Dendritic cell treated with granulocyte-macrophage colony-stimulating factor and Interleukin-4, amounts not matched to agents 40 ng/mL and 50 ng/mL, for 4 days (primary cell): ENCODE measurements around the gene ULK3.

Experiments used
- H3K27ac Mint-ChIP-seq: one replicate; pipeline ENCODE4 v1.8.0; 2022; ENCODE audit warnings: mild to moderate bottlenecking, mixed read lengths
- H3K27me3 Mint-ChIP-seq: one replicate; pipeline ENCODE4 v1.8.0; 2022; ENCODE audit warnings: mild to moderate bottlenecking, mixed read lengths
- H3K36me3 Mint-ChIP-seq: one replicate; pipeline ENCODE4 v1.8.0; 2022; ENCODE audit warnings: low read depth, mixed read lengths
- H3K4me1 Mint-ChIP-seq: one replicate; pipeline ENCODE4 v1.8.0; 2022; ENCODE audit warnings: low read depth, mixed read lengths
- H3K4me3 Mint-ChIP-seq: one replicate; pipeline ENCODE4 v1.8.0; 2022; ENCODE audit warnings: mild to moderate bottlenecking, moderate library complexity, mixed read lengths
- H3K9me3 Mint-ChIP-seq: one replicate; pipeline ENCODE4 v1.8.0; 2022; ENCODE audit warnings: mixed read lengths
- intact Hi-C: fragments of 100-400 bp; cut with micrococcal nuclease; formaldehyde crosslinking; loops from one replicate; pipeline ENCODE4 v1.15.0; 2022

The ULK3 gene

DNA sequence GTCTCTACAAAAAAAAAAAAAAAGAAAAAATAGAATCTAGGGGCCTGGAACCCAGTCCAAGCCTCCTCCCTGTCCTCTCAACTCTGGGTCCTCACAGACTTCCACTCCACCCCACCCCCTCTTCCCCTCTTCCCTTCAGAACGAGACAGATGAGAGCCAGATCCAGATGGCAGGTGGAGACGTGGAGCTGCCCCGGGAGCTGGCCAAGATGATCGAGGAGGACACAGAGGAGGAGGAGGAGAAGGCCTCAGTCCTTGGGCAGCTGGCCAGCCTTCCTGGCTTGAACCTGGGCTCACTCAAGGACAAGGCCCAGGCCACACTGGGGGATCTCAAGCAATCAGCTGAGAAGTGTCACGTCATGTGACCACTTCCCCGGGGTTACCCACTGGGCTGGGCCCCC is 13.0 kb downstream of the ULK3 start:
- intact Hi-C loops = no loop called here
- Mint-ChIP-seq H3K27me3 (peaks cover 40% of the 10 kb centered on the region), H3K4me3 (no peak overlapping the region), H3K4me1 (peaks cover 21% of the 10 kb centered on the region), H3K36me3 (peaks cover 2% of the 10 kb centered on the region), H3K9me3 (no peaks in the 10 kb centered on the region), H3K27ac (no peak overlapping the region)

DNA sequence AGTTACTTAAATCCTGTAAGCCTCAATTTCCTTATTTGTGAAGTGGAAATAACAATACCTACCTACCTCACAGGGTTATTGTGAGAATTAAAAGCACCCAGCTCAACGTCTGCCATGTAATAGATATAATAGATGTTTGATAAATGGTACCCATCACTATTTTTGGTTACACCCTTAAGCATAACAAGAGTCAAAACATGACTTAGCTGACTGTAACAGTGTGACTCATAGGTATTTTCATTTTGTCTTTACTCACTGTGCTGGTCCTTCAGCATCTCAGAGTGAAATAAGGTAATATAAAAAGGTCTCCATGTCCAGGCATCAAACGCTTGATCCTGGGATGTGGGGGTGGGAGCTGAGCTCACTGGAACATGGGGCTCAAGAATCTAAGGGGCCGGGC is 13.5 kb downstream of the ULK3 start:
- H3K9me3 Mint-ChIP-seq = no peaks in the 10 kb centered on the region
- intact Hi-C loops = no loop called here
- H3K27ac Mint-ChIP-seq = no peak overlapping the region
- no peaks in the 10 kb centered on the region for H3K36me3 Mint-ChIP-seq
- H3K27me3 Mint-ChIP-seq = peaks cover 45% of the 10 kb centered on the region
- peaks cover 19% of the 10 kb centered on the region for H3K4me1 Mint-ChIP-seq
- H3K4me3 Mint-ChIP-seq = no peak overlapping the region

DNA sequence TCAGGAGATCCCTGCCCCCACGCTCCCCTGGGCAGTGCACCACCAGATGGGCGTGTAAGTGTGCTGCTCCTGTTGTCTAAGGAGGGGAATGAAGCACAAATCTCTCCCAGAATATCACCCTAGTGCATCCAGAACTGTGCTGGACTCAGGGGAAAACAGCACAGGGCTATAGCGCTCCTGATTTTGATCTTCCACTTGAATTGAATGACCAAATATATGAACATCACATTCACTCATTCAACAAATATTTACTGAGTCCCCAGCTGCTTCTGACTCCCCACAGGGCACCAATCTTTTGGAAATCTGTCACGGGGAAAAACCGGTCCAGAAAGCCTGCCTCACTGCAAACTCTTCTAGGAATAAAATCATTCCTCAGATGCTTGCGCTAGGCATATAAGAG is 14.1 kb downstream of the ULK3 start:
- intact Hi-C loops = no loop called here
- no peak overlapping the region for H3K4me3 Mint-ChIP-seq
- no peak overlapping the region for H3K27ac Mint-ChIP-seq
- peaks cover 19% of the 10 kb centered on the region for H3K4me1 Mint-ChIP-seq
- peaks cover 51% of the 10 kb centered on the region for H3K27me3 Mint-ChIP-seq
- no peaks in the 10 kb centered on the region for H3K9me3 Mint-ChIP-seq
- no peaks in the 10 kb centered on the region for H3K36me3 Mint-ChIP-seq

DNA sequence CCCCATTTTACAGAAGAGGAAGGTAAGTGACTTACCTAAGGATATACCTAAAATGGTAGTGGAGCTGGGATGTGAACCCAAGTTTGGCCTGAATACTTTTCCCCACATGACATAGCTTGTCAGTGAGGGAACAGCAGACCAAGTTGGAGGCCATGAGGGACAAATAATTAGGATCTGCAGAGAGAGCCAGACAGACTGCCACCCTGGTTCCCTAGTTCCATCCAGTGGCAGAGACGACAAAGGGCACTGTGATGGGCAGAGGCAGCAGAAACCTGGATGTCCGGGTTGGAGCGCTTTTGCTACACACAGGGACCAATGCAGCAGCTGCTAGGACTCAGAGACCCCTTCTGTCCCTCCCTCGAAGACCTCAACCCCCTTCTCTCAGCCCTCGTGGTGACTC is 15.3 kb downstream of the ULK3 start:
- Mint-ChIP-seq H3K4me1 (peaks cover 7% of the 10 kb centered on the region), H3K27me3 (peaks cover 56% of the 10 kb centered on the region), H3K27ac (no peak overlapping the region), H3K36me3 (no peaks in the 10 kb centered on the region), H3K4me3 (no peak overlapping the region), H3K9me3 (no peaks in the 10 kb centered on the region)
- intact Hi-C loops = no loop called here

DNA sequence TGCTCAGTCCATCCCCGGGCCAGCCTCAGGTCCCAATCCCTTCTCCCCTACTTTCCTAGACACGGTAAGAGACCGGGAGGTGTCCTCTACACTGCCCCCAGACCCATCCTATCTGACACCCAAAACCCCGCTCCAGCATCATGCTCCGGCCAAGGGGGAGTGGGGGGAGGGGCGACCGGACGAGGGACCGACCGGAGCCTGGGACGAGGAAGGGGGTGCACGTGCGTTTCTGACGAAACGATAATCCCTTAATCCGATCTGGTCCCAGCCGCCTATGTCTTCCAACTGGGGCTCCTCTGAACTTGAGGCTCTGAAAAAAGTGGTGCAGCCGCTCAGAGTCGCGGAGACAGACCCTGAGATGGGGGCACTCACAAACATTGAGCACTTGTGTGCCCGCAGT is 16.0 kb downstream of the ULK3 start:
- H3K4me3 Mint-ChIP-seq = no peak overlapping the region
- no peaks in the 10 kb centered on the region for H3K9me3 Mint-ChIP-seq
- peaks cover 56% of the 10 kb centered on the region for H3K27me3 Mint-ChIP-seq
- H3K4me1 Mint-ChIP-seq = peaks cover 5% of the 10 kb centered on the region
- intact Hi-C loops = no loop called here
- H3K36me3 Mint-ChIP-seq = no peaks in the 10 kb centered on the region
- no peak overlapping the region for H3K27ac Mint-ChIP-seq

DNA sequence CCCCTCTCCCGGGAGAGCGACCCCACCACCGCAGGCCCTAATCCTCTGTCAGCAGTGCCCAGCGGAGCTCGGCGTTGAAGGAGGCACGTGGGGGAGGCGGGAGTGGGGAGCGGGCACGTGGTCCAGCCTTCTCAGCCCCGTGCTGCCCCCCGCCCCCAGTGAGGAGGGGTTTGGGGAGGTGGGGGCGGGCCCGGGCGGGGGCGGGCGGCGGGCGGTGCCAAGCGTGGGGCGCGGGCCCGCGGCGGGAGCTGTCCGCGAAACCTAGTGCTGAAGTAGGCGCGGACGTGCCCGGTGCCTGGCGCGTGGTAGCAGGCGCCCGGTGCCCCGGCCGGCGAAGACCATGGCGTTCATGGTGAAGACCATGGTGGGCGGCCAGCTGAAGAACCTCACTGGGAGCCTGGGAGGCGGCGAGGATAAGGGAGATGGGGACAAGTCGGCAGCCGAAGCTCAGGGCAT is 16.6 kb downstream of the ULK3 start, which contains the start of gene CPLX3:
CPLX3 (plus strand) TSS at position 264 of the 456 bp plus-strand sequence; CDS start at position 341, 77 bp downstream.
- Mint-ChIP-seq H3K4me1 (peaks cover 5% of the 10 kb centered on the region), H3K36me3 (no peaks in the 10 kb centered on the region), H3K27me3 (peaks cover 56% of the 10 kb centered on the region), H3K4me3 (peak within 1 kb of the TSS; percentile 44), H3K27ac (no peak within 1 kb of the TSS), H3K9me3 (no peaks in the 10 kb centered on the region)
- intact Hi-C loops = no loop called here

DNA sequence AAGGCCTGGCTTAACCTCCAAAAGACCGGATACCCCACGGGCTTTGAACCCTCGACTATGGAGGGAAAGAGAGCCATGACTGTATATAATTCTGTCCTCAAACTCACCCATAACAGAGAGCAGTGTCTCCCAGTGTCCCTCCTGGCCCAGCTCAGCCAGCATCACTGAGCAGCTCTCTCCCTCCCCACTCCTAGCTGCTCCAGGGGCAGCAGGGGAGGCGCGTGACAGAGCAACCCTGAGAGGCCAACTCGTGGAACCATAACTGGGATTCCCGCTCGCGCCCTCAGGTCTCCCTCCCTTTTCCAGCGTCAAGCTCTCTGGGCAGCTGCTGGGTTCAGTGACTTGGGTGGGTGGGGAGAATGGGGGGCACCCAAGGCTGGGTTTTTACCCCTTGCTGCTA is 17.1 kb downstream of the ULK3 start:
- Mint-ChIP-seq H3K4me1 (peaks cover 10% of the 10 kb centered on the region), H3K27me3 (peaks cover 56% of the 10 kb centered on the region), H3K4me3 (no peak overlapping the region), H3K36me3 (no peaks in the 10 kb centered on the region), H3K9me3 (no peaks in the 10 kb centered on the region), H3K27ac (no peak overlapping the region)
- intact Hi-C loops = no loop called here

DNA sequence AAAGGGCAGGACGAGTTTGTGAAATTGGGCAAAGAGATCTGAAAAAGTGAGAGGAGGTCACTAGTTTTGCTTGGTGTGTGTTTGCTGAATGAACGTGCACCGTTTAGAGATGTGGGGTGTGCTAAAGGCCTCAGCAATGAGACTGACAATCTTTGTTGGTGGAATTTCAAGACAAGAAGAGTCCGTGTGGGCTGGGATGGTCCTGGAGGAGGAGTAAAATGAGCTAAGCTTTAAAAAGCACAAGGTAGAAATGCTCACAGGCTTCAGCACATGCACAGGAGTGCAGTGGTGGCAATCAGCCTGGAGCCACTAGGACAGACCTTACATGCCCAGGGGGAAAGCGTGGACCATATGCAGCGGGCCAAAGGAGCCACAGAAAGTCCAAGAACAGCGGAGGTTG is 18.0 kb downstream of the ULK3 start:
- Mint-ChIP-seq H3K27me3 (peaks cover 56% of the 10 kb centered on the region), H3K4me1 (peaks cover 10% of the 10 kb centered on the region), H3K4me3 (no peak overlapping the region), H3K27ac (no peak overlapping the region), H3K36me3 (no peaks in the 10 kb centered on the region), H3K9me3 (no peaks in the 10 kb centered on the region)
- intact Hi-C loops = no loop called here

DNA sequence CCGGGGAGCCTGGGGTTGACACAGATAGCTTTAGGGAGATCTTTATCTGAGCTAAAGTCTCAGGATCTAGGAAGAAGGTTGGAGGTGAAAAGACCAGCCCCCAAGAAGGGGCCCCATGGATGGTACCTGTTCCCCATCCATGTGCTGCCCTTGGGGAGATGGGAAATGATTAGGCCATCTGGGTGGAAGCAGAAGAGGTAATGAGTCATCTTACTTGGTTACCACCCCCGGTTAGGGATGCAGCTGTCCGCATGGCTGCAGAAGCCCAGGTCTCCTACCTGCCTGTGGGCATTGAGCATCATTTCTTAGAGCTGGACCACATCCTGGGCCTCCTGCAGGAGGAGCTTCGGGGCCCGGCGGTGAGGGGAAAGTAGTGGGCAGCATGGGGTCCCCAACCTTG is 19.6 kb downstream of the ULK3 start:
- intact Hi-C loops = no loop called here
- H3K9me3 Mint-ChIP-seq = no peaks in the 10 kb centered on the region
- no peaks in the 10 kb centered on the region for H3K36me3 Mint-ChIP-seq
- peaks cover 18% of the 10 kb centered on the region for H3K4me1 Mint-ChIP-seq
- H3K27ac Mint-ChIP-seq = no peak overlapping the region
- peaks cover 48% of the 10 kb centered on the region for H3K27me3 Mint-ChIP-seq
- no peak overlapping the region for H3K4me3 Mint-ChIP-seq

DNA sequence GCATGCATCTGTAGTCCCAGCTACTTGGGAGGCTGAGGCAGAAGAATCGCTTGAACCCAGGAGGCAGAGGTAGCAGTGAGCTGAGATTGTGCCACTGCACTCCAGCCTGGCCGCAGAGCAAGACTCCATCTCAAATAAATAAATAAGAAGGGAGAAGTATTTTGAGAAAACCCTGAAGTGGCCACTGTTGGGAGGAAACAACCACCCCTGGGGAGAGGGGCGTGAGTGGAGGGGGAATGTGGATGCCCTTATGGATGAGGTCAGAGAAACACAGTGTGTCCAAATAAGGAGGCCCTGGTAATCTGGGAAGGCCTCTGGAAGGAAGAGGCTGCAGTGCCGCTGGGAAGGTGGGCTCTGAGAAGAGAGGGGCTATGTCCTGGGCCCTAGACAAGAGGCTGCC is 20.7 kb downstream of the ULK3 start:
- Mint-ChIP-seq H3K36me3 (no peaks in the 10 kb centered on the region), H3K27ac (no peak overlapping the region), H3K27me3 (peaks cover 41% of the 10 kb centered on the region), H3K4me1 (peaks cover 28% of the 10 kb centered on the region), H3K4me3 (no peak overlapping the region), H3K9me3 (no peaks in the 10 kb centered on the region)
- intact Hi-C loops = no loop called here

DNA sequence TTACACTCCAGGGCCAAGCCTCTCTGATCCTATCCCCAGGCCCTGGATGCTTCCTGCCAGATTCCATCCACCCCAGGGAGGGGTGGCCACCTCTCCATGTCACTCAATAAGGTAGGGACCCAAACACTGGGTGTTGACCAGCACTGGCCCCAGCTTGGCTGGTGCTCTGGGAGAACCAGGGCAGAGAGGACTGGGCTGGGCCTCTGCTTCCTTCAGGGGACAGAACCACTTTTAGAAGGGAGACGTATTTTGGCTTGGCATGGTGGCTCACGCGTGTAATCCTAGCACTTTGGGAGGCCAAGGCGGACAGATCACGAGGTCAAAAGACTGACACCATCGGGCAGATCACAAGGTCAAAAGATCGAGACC is 21.2 kb downstream of the ULK3 start:
- Mint-ChIP-seq H3K27me3 (peaks cover 39% of the 10 kb centered on the region), H3K27ac (no peak overlapping the region), H3K4me1 (peaks cover 28% of the 10 kb centered on the region), H3K9me3 (no peaks in the 10 kb centered on the region), H3K36me3 (no peaks in the 10 kb centered on the region), H3K4me3 (no peak overlapping the region)
- intact Hi-C loops = no loop called here

DNA sequence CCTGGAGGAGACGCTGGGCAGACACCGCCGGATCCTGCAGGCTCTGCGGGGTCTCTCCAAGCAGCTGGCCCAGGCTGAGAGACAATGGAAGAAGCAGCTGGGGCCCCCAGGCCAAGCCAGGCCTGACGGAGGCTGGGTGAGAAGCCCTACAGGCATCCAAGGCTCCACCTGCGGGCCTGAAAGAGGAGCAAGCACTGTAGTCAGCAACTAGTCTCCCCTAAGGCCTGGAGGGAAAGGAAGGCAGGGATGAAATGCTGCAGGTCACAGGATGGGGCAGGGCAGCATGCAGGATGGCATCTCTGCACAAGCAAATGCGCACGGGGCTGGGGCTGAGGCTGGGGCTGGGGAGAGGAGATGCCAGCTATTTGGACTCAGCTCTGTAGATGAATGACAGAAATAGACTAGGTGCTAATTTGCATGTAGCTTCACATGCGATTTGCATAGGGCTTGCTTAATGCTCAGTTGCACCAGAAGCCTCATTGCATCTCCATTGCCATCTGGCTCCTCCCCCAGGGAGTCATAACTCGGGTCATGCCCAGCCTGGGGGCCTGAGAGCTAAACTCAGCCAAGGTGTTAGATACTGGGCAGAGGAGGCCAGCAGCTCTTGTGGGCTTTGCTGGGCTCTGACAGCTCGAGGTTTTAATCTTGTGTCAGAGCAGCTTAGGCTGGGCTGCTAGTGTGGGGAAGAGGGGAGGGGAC is 21.7 kb downstream of the ULK3 start:
- Mint-ChIP-seq H3K36me3 (no peaks in the 10 kb centered on the region), H3K27ac (no peak overlapping the region), H3K27me3 (peaks cover 38% of the 10 kb centered on the region), H3K9me3 (no peaks in the 10 kb centered on the region), H3K4me3 (no peak overlapping the region), H3K4me1 (peaks cover 23% of the 10 kb centered on the region)
- intact Hi-C loops = no loop called here

DNA sequence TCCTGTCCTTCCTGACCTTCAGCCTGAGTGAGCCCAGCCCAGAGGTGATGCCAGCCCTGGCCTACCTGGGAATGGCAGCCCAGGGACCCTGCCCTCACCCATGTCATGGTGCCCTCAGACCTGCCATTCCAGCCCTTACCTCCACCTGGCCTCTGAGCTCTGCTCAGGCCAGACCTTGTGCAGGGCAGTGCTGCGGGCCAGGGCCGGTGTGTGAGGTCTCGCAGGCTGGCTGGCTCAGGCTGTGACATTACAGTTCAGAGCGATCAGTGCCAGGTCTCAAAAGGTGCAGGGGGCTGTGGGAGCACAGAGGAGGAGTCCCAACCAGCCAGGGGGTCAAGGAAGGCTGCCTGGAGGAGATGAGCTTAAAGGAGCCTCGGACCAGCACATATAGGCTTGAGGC is 22.9 kb downstream of the ULK3 start:
- Mint-ChIP-seq H3K27me3 (peaks cover 27% of the 10 kb centered on the region), H3K9me3 (no peaks in the 10 kb centered on the region), H3K27ac (no peak overlapping the region), H3K4me3 (no peak overlapping the region), H3K4me1 (peaks cover 30% of the 10 kb centered on the region), H3K36me3 (no peaks in the 10 kb centered on the region)
- intact Hi-C loops = no loop called here

DNA sequence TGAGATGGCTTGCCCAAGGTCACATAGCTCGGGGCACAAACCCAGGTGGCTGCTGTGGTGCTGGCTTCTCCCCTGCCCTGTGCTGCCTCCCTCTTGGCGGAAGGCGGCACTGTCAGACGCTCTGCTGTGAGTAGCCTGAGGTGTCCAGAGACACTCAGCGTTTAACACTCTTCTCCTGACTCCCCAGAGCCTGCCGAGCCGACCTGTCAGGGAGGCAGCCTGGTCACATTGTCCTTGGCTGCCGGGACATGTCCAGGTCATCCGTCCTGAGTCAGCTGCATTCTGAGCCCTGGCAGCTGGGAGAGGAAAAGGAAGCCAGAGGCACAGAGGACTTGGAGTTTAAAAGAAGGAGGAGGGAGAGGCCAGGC is 25.6 kb downstream of the ULK3 start:
- Mint-ChIP-seq H3K9me3 (no peaks in the 10 kb centered on the region), H3K36me3 (no peaks in the 10 kb centered on the region), H3K27ac (no peak overlapping the region), H3K27me3 (peaks cover 15% of the 10 kb centered on the region), H3K4me1 (peaks cover 30% of the 10 kb centered on the region), H3K4me3 (no peak overlapping the region)
- intact Hi-C loops = no loop called here
